SK-N-MC (cell line): Measurements from ENCODE around the gene SLC31A2.

ENCODE experiments used
- EZH2 ChIP-seq: fragments of 200-600 bp; sonication (generic); IDR thresholded peaks from one replicate; pipeline ENCODE4 v1.6.1; 2017; ENCODE audit warnings: antibody characterized with exemption
- POLR2AphosphoS5 ChIP-seq: IDR thresholded peaks from 2 replicates; pipeline ENCODE4 v1.6.1; 2012; ENCODE audit warnings: mild to moderate bottlenecking, low read depth, low read length, borderline replicate concordance

DNA sequence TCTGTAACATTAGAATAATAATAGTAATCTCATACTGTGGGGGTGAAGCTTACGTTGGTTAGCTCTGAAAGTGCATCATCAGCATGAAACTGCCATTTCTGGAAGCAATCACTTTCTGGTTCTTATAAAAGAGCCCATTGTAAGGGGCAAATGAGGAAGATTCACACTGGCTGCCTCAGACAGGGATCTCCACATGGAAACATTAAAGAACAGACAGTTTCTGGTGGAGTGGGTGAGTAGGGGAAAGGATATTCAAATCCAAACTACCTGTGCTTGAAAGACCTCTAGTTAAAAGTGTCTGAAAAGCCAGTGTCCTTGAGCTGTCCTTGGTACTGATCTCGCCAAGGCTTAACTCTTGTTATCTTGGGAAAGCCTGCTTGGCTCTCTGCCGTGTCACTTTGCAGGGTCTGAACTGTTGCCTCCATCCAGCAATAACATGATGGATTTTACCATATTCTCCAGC lies 19.1 kb upstream of the SLC31A2 start:
- TF ChIP-seq EZH2 (no peak), POLR2AphosphoS5 (no peak)
